ENCODE results near the gene ESRRA. TPM values are rescaled to one million over a fixed set of nuclear protein-coding genes. Genes with fewer than 3 reads are reported as not detected.

ESRRA gene
- total and polyA plus RNA-seq, 2 of the 13 experiments (the other 11 are each of a cell fraction or from before 2014, with no cell fraction given), result 18.1 to 36.3 TPM

- peaks cover 12% of the 10 kb centered on the region for H3K79me2 ChIP-seq (ENCODE audit: insufficient read depth, low read length)
- no peak overlapping the region for H3K4me2 ChIP-seq (ENCODE audit: low read depth, low read length)
- in situ Hi-C loops (cut with HindIII; ENCODE audit: extremely low pct_ligation_motif_present, low pct_unique_long_range_greater_than_20kb), result no loop called here
- no peak for ATAC-seq
- intact Hi-C loops (cut with micrococcal nuclease; ENCODE audit: unreplicated experiment), result no loop called here
- no peaks in the 10 kb centered on the region for H3K9me3 ChIP-seq (ENCODE audit: low read length)
- peaks cover 1 to 15% of the 10 kb centered on the region in 2 experiments; a peak in 1 of 5 replicates for H3K36me3 ChIP-seq (replicated peaks in 1 of 2; ENCODE audit: control insufficient read depth in 1 of 2, insufficient read depth in 2 of 2, low read length in 2 of 2)
- no peaks in the 10 kb centered on the region; a peak in 1 of 5 replicates for H3K27me3 ChIP-seq (ENCODE audit: control insufficient read depth in 1 of 2, insufficient read depth in 2 of 2, low read length in 2 of 2)
- no peak for FAIRE-seq
- peaks cover 14% of the 10 kb centered on the region for H3K4me1 ChIP-seq (ENCODE audit: insufficient read depth, low read length)
- POLR2A ChIA-PET, result no interaction called here
- H4K20me1 ChIP-seq (ENCODE audit: insufficient read depth, low read length), result no peaks in the 10 kb centered on the region
- no peak for DNase-seq (ENCODE audit: low spot score)
- 96% methylated on average over 4 of the region's 5 CpGs for WGBS (ENCODE audit: low lambda C conversion rate)
- CTCF ChIA-PET (ENCODE audit: low intra/inter-chr PET ratio, low total read pairs), result no interaction called here
- H3K9ac ChIP-seq (ENCODE audit: insufficient read depth, low read depth, low read length), result no peak overlapping the region
- H2AFZ ChIP-seq (ENCODE audit: low read length), result no peak overlapping the region
- H3K4me3 ChIP-seq (replicated peaks in 1 of 3; ENCODE audit: insufficient read depth in 1 of 3, low read depth in 2 of 3, low read length in 3 of 3), result no peak overlapping the region
- no peak overlapping the region for H3K27ac ChIP-seq (ENCODE audit: extremely low read length, insufficient read depth, low read length)
- BruUV-seq (replicated peaks), result no TSS peak
- TF ChIP-seq HMG20A (CRISPR knock-in tag; IDR thresholded peaks at IDR 0.05; ENCODE audit: borderline replicate concordance) (no peak), ZKSCAN8 (CRISPR knock-in tag; IDR thresholded peaks at IDR 0.05; ENCODE audit: borderline replicate concordance) (no peak), ZNF34 (CRISPR knock-in tag; IDR thresholded peaks at IDR 0.05; ENCODE audit: borderline replicate concordance) (no peak), ZNF281 (CRISPR knock-in tag; IDR thresholded peaks at IDR 0.05; ENCODE audit: borderline replicate concordance) (no peak), STAT6 (CRISPR knock-in tag; IDR thresholded peaks at IDR 0.05; ENCODE audit: borderline replicate concordance) (no peak), ZNF256 (CRISPR knock-in tag; conservative IDR thresholded peaks at IDR 0.05) (no peak), RAD51 (IDR thresholded peaks at IDR 0.05; ENCODE audit: borderline replicate concordance) (no peak), RFX5 (IDR thresholded peaks at IDR 0.05; ENCODE audit: low read depth, low read length) (no peak), ZBTB14 (CRISPR knock-in tag; IDR thresholded peaks at IDR 0.05) (no peak), SIN3A (IDR thresholded peaks at IDR 0.05; ENCODE audit: borderline replicate concordance, low read depth, low read length) (no peak), PRDM15 (CRISPR knock-in tag; IDR thresholded peaks at IDR 0.05) (no peak)
These were observed 16.2 kb downstream of the ESRRA start for GRCh38 chr11:64321533-64321932.
